ENCODE measurements around the gene AIF1L.

AIF1L gene

GRCh38 chr9:131096269-131097125, at the start of gene AIF1L:
Gene AIF1L (plus strand): TSS chr9:131096531. CDS start chr9:131096630, 99 bp downstream.
- DNase-seq = peak; percentile 72

GRCh38 chr9:131046581-131047202, 49.6 kb upstream of the AIF1L start:
- peak; percentile 89 for DNase-seq

GRCh38 chr9:131048332-131048731, 48.0 kb upstream of the AIF1L start:
- DNase-seq = no peak

GRCh38 chr9:131048820-131049219, 47.5 kb upstream of the AIF1L start:
- DNase-seq = no peak

- peak; percentile 51 for DNase-seq
Measured at GRCh38 chr9:131049829-131050715, 46.3 kb upstream of the AIF1L start.

- no peak for DNase-seq
Measured at GRCh38 chr9:131050831-131051230, 45.5 kb upstream of the AIF1L start.

GRCh38 chr9:131051592-131052517, 44.5 kb upstream of the AIF1L start:
- DNase-seq = no peak

GRCh38 chr9:131053896-131054295, 42.4 kb upstream of the AIF1L start:
- no peak for DNase-seq

- no peak for DNase-seq
Measured at GRCh38 chr9:131056781-131057506, 39.4 kb upstream of the AIF1L start.

GRCh38 chr9:131060900-131061630, 35.3 kb upstream of the AIF1L start:
- DNase-seq = no peak

GRCh38 chr9:131062969-131063368, 33.4 kb upstream of the AIF1L start:
- DNase-seq = no peak

- no peak for DNase-seq
Measured at GRCh38 chr9:131065599-131065998, 30.7 kb upstream of the AIF1L start.

GRCh38 chr9:131067625-131068024, 28.7 kb upstream of the AIF1L start:
- DNase-seq = no peak

GRCh38 chr9:131068076-131068816, 28.1 kb upstream of the AIF1L start:
- DNase-seq = no peak

GRCh38 chr9:131069699-131070098, 26.6 kb upstream of the AIF1L start:
- no peak for DNase-seq

GRCh38 chr9:131072107-131072870, 24.0 kb upstream of the AIF1L start:
- DNase-seq = no peak

- DNase-seq = no peak
Measured at GRCh38 chr9:131072871-131073237, 23.5 kb upstream of the AIF1L start.

- no peak for DNase-seq
Measured at GRCh38 chr9:131076347-131077195, 19.8 kb upstream of the AIF1L start.
